ENCODE data around the gene RAB11FIP2. TPM values are rescaled to one million over a fixed set of nuclear protein-coding genes. Genes with fewer than 3 reads are reported as not detected.

RAB11FIP2 gene
- total RNA-seq, 1 donor from 2014 or later = 12.8 TPM

DNA sequence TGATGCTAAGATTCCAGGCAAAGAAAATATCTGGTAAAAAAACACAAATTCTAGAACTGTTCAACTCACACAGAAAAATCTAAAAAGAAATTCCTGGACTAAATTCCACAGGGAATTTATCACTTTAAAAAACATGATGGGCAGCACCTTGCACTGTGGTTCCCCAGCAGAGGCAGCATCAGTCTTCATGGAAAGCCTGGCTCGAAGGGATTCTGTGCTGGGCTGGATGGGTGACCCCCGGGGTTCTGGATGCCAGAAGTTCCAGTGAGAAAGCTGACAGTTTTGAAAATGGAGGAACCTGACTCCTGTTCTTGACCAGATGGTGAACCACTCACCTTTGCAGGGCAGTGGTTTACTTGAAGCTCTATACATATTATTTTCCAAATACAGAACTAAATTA, 52.0 kb downstream of the RAB11FIP2 start:
- no peak for ATAC-seq
- no peak for DNase-seq (ENCODE audit: missing footprints)
- intact Hi-C loops (cut with DNase I) = no loop called here

DNA sequence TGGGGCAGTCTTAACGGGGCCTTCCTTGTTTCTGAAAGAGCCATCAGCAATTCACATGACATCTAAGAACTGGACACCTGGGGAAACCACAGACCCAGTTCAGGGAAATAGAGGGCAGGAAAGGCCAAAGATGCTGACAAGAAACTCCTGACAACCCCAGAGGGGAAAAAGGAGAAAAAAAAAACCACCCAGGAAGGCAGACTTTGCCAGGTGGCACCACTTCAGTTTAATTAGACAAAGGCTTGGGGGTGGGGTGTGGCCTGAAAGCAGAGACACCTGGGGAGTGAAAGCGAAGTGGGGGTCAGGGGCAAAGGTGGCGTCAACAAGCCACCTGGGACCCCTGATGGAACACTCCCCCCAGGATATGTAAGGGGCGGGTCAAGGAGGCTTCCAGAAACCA, 53.6 kb downstream of the RAB11FIP2 start:
- DNase-seq (ENCODE audit: missing footprints) = no peak
- no peak for ATAC-seq
- intact Hi-C loops (cut with DNase I) = no loop called here

DNA sequence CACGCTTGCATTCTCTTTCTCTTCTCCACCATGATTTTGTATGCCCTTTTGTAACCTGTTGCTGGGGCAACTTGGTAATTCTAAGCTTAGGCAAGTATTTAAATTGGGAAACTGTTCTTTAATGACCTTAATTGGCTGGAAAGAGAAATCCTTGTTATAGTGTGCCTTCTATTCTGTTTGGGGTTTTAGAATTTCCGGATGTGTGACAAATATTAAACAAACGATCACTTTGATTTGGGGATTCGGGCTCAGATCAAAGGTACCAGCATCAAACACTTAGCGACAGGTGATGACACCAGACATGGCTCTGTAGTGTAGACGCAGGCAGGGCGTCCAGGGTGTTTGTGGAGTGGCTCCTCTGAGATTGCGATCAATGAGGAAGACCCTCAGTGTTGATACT, 55.0 kb downstream of the RAB11FIP2 start:
- no peak for DNase-seq (ENCODE audit: missing footprints)

DNA sequence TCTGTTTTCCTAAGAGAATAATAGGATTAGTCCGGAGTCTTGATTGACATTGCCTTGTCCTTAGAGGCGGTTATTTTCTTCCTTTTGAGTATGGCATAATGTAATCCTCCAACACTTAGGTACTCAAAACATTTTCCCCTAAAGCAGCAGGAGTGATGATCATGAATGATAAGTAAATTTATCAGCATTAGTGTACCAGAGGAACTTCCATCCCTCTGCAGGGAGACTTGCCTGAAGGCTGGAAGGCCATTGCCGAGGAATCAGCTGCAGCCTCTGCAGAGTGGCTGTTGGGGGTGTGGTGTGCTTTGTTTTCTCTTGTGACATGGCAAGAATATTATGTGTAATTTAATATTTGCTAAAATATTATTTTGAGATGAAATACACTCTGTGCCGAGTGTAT, 56.8 kb downstream of the RAB11FIP2 start:
- intact Hi-C loops (cut with DNase I) = no loop called here
- ATAC-seq = no peak
- DNase-seq (ENCODE audit: missing footprints) = no peak

More for the DNA sequence above, 55.0 kb downstream of the RAB11FIP2 start:
- intact Hi-C loops (cut with DNase I) = no loop called here
- no peak for ATAC-seq

DNA sequence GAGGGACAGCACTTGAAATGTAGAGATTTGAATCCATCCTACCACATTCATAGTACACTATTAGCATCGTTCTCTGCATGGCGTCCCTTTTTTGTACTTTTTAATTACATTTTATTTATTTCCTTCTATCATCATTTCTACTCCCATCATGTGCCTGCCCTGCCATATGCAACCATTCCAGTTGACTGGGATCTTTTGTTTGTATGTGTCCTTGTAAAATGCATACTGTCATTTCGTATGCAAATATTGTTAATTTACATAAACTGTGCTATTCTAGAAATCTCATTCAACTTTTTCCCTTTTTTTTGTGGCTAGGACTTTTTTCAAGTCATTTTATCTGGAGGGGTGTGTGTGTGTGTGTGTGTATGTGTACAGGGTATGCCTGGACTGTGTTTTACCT, 57.9 kb downstream of the RAB11FIP2 start:
- DNase-seq (ENCODE audit: missing footprints) (no peak), ATAC-seq (no peak)
- intact Hi-C loops (cut with DNase I) = no loop called here

DNA sequence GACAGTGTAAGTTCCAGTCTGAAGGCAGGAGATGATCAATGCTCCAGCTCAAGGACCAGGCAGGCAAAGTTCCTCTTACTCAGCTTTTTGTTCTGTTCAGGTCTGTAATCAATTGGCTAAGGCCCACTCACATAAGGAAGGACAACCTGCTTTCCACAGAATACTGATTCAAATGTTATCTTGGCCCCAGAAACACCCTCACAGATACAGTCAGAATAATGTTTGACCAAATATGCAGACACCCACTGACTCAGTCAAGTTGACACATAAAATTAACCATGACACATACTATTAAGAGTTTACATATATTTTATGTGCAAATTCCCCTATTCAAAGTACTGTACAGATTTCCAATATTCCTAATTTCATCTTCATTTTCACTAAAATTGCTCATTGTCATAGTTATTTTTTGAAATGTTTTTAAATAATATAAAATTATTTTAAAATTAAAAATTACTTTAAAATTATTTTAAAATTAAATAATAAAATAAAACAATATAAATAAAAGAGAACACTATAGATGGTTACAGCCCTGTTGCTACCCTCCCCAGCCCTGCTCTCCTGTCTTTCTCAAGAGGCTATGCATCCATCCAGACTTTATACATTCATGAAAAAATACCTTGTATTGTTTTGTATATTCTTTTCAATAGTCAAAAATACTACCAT, 59.4 kb downstream of the RAB11FIP2 start:
- intact Hi-C loops (cut with DNase I) = no loop called here
- no peak for ATAC-seq
- no peak for DNase-seq (ENCODE audit: missing footprints)

DNA sequence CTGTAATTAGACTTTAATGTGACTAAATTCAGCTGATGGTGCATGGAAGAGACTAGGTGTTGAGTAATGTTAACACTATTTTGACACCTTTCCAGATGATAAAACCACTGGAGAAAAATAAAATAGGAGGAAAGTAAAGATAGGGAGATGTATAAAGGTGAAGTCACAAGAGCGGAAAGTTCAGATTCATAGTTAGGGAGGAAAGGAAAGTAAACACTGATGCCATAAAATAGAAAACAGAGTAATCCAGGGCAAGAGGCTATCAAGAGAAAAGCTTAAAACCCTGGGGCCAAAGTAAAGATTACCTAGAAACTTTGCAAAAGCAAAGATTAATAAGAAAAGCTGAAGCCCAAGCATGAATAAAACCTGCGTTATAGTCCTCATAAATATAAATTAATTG, 62.8 kb downstream of the RAB11FIP2 start:
- DNase-seq (ENCODE audit: missing footprints) (no peak), ATAC-seq (no peak)

DNA sequence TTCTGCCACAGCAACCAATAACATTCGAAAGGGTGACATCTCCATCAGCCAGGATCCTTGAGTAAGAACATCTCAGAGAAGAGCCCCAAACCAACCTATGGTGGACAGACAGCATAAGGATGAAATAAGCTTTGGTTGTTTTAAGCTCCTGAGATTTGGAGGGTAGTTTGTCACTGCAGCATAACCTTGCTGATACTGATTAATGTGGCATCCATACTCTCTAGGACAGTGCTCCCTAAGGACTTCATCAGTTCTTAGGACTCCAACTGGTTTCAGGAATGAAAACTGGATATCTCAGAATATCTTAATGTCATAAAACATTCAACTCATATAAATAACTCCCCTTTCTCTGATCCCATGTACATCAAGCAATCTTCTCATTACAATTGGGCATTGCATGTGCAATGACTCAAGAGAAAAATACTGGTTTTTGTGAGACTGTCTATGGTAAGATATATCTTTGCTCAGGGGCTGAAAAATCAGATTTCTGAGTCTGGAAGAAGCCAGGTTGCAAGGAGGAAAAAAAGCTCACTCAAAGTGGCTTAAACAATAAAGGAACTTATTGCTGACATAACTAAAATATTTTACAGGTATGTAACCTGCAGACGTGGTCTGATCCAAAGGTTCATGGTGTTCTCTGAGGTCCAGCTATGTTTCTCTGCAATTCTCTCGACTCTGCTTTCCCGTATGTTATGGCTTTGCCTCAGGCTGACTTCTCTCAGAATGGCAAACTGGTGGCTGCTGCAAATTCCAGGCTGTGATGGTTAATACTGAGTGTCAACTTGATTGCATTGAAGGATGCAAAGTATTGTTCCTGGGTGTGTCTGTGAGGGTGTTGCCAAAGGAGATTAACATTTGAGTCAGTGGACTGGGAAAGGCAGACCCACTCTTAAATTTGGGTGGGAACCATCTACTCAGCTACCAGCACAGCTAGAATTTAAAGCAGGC, 65.7 kb downstream of the RAB11FIP2 start:
- no peak for DNase-seq (ENCODE audit: missing footprints)
- no peak for ATAC-seq
- intact Hi-C loops (cut with DNase I) = no loop called here

More for the DNA sequence above, 62.8 kb downstream of the RAB11FIP2 start:
- intact Hi-C loops (cut with DNase I) = no loop called here

DNA sequence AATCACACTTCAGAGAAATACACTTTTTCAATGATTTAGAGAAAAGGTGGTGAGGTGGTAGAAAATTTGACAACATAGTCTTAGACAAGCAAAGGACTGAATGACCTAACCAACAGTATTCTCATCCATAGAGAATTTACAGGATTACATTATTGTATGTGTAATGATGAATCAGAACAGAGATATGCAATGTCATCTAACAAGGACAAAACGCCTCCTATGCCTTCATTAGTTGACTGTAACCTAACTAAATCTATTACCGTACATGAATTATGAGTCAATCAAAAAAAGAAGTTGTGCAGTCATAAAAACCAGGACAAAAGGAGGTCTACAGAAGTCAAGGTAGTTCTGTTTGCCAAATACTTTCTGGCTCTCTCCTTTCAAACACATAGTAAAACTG, 66.5 kb downstream of the RAB11FIP2 start:
- intact Hi-C loops (cut with DNase I) = no loop called here
- DNase-seq (ENCODE audit: missing footprints) (no peak), ATAC-seq (no peak)

DNA sequence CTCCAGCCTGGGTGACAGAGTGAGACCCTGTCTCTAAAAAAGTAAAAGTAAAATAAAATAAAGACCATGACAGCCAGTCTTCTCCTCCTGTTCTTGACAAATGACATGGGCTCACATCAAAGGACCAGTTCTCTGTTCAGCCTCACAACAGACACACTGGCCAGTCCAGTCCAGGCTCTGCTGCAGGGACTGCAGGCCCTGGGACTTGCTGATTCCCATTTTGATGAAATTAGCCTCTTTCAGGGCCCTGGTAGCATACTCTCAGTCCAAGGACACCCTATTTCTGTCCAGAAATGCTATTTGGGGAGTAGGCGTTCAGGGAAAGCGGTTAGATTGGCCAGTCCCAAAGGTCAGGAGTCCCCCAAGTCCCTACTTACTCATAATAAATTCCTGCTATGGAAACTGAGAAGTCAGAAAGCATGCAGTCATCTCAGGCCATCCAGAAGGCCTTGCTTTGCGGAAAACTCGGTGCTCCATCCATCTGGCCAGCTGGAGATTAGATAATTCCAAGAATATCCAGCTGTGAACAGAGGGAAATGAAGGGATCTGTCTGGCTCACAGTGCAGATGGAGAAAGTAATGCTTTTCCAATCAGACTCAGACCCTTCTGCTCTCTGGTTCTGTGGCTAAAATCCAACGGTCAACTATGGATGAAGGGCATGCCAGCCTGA, 74.4 kb downstream of the RAB11FIP2 start:
- peak; percentile 81 for ATAC-seq
- intact Hi-C loops (cut with DNase I) = no loop called here

DNA sequence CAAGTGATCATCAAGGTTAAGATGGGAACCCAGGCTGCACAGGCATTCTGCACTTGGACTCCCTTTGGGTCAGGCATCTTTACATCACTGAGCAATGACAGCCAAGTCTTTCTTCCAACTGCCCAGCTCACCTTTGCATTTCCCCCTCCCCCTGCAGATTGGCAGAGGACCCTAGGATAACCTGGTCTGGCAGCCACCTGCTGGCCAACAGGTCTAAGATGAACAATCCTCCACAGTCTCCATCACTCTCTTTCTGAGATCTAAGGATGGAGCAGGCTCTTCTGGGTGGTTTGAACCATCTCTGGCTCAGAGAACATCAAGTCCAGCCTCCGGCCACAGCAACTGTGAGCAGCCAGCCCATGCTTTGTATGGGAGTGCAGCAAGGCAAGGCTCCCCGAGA, 75.8 kb downstream of the RAB11FIP2 start:
- intact Hi-C loops (cut with DNase I) = no loop called here
- DNase-seq (ENCODE audit: missing footprints) (no peak), ATAC-seq (no peak)

More for the DNA sequence above, 74.4 kb downstream of the RAB11FIP2 start:
- no peak for DNase-seq (ENCODE audit: missing footprints)

DNA sequence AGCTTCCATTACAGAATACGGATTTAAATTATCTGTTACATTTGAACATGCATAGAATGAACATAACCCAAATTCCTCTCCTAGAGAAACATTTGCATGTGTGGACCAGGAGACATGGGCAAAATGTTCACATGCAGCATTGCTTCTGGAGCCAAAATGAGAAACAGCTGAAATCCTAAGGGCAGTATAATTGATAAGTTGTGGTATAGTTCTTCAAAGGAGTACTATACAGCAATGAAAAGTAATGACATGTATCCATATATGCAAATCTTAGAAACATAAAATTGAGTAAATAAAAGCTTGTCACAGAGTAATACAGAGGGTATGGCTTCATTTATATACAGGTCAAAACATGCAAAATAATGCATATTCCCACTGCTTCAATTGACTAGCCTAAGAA, 77.1 kb downstream of the RAB11FIP2 start:
- DNase-seq (ENCODE audit: missing footprints) (no peak), ATAC-seq (no peak)
- intact Hi-C loops (cut with DNase I) = no loop called here

DNA sequence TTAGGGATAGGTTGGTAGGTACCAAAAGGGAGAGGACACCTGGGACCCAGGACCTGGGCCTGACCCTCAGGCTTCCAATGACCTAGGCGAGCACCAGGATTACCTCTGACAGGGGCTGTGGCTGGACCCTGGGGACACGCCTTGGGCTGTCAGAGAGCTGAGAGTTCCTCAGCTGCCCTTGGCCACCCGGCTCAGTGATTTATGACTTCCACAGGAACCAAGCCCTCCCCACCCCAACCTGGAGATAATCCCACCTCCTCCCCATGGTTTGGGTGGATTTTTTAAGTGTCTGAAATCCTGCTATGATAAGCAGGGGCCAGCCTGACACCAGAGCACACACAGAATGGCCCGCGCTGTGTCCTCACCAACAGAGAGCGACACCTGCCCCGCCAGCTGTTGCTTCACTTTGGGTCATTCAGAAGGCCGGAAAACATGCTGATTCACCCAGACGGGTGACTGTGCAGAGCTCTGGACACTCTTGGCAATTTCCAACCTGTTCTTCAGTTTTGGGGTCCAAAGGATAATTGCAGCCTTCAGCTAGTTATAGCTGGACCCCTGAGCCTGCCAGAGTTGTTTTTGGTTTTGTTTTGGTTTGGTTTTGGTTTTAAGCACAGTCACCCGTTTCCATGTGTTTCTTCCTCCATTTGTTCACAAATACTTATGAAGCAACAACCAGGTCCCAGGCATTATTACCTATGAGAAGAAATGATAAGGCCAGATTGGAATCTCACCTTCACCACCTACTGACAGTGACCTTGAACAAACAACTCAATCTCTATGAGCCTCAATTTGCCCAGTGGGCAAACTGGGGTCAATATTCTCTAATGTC, 78.2 kb downstream of the RAB11FIP2 start:
- DNase-seq (ENCODE audit: missing footprints) (no peak), ATAC-seq (no peak)
- intact Hi-C loops (cut with DNase I) = no loop called here

DNA sequence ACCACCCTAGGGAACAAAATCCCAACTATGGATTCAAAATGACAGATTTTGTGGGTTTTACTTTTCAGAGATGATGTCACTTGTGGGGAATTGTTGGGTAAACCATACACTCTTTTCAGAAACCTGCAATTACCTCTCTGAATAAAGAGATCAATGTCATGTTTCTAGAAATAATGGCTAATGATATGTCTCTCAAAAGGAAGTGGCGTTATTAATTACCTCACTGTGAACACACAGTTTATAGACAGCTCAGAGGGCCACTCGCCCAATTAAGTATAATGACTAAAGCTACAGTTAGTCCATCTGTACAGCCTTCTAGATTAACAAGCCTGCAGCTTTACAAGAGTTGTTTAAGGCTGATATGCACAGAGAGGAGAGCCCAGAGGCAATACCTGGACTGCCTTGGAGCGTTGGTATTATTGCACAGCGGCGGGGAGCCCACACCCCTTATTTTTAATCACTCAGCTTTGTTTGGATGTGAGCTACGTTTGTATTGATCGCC, 79.5 kb downstream of the RAB11FIP2 start:
- ATAC-seq (no peak), DNase-seq (ENCODE audit: missing footprints) (no peak)
- intact Hi-C loops (cut with DNase I) = no loop called here

DNA sequence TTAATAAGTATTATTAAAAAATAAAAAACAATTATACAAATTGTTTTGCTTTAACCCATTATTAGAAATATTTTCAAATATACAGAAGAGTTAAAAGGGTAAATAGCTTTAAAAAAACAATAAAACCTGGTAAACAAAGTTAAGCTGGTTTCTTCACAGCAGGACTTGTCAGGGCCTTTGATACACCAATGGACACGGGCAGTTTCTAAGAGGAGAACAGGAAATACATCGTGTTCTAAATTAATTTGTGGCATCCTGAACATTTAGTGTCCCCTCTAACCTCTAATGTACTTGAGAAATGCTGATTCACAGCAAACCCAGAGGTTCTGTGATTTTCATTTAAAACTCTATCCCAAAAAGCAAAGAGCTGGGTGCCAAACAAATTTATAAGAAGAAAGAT, 80.8 kb downstream of the RAB11FIP2 start:
- ATAC-seq = no peak
- no peak for DNase-seq (ENCODE audit: missing footprints)
- intact Hi-C loops (cut with DNase I) = no loop called here

DNA sequence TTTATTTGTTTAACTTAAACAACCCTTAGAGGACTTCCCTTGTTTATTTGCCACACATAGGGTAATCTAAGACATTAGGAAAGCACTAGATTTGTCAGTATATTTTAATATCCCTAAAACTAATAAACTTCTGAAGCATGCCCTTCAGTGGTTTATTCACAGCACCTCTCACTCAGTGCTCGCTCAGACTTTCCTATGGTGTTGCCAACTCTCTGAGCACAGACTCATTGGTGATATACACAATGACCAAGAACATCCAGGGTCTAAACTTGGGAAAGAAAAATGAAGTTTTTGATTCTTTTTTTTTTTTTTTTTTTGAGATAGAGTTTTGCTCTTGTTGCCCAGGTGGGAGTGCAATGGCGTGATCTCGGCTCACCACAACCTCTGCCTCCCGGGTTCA, 82.2 kb downstream of the RAB11FIP2 start:
- DNase-seq (ENCODE audit: missing footprints) (no peak), ATAC-seq (no peak)
- intact Hi-C loops (cut with DNase I) = no loop called here

DNA sequence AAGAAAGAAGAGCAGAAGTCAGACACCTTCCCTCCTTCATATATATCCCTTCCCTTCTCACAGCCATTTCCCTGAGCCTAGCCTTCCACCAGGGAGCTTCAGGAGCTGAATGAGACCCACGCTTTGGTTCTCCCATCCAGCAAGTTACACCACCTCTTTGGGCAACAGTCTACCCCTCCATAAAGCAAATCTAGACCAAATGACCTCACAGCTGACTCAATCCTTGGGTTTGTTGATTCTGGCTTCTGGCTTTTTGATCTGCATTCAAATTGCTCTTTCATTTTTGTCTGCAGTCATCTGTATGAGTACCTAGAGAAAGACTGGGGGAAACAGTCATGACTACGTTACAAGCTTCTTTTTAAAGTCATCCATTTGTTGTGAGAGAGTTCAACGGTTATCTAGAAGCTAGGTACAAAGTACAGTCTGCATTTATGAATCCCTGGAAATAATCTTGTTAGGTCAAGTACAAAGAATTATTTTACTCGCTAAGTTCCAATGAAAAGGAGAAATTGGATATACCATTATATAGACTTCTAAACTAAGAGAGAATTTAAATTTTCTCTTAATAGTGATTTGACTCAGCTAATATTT, 86.3 kb downstream of the RAB11FIP2 start:
- DNase-seq (ENCODE audit: missing footprints) = no peak
- intact Hi-C loops (cut with DNase I) = no loop called here
- ATAC-seq = no peak

DNA sequence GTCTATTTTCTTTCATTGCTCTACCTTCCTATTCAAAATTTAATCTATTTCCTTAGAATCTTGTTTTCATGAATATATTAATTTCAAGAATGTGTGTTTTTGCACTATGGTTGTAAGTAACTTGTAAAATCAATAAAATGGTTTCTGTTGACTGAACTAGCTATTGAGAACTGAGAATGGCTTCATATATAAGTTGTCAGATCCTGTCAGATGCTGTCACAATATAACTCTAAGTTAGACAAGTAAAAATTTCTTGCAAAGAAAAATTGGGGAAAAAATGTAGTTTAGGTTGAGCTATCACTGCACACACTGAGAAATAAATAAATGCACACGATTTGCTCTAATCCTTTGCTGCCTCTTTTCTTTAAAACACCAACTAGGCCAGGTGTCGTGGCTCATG, 89.8 kb downstream of the RAB11FIP2 start:
- DNase-seq (ENCODE audit: missing footprints) (no peak), ATAC-seq (no peak)
- intact Hi-C loops (cut with DNase I) = no loop called here
